Measurements from ENCODE around the gene FAM53A. TPM values are rescaled to one million over a fixed set of nuclear protein-coding genes. Genes with fewer than 3 reads are reported as not detected.

Gene FAM53A
- total and polyA plus RNA-seq, 2 of the 13 experiments (the other 11 are each of a cell fraction or from before 2014, with no cell fraction given), result 0.48 to 1.1 TPM

- CTCF ChIA-PET (ENCODE audit: low intra/inter-chr PET ratio, low total read pairs), result no interaction called here
- Histone ChIP-seq H4K20me1 (ENCODE audit: insufficient read depth, low read length) (no peaks in the 10 kb centered on the region), H3K36me3 (replicated peaks in 1 of 2; ENCODE audit: control insufficient read depth in 1 of 2, insufficient read depth in 2 of 2, low read length in 2 of 2) (no peaks in the 10 kb centered on the region), H3K9ac (ENCODE audit: insufficient read depth, low read depth, low read length) (no peak overlapping the region), H3K9me3 (ENCODE audit: low read length) (peaks cover 4% of the 10 kb centered on the region; the same call in 1 of the 2 replicates), H3K79me2 (ENCODE audit: insufficient read depth, low read length) (no peaks in the 10 kb centered on the region), H2AFZ (ENCODE audit: low read length) (no peak overlapping the region), H3K4me2 (ENCODE audit: low read depth, low read length) (no peak overlapping the region), H3K4me3 (replicated peaks in 1 of 3; ENCODE audit: insufficient read depth in 1 of 3, low read depth in 2 of 3, low read length in 3 of 3) (no peak overlapping the region), H3K27me3 (ENCODE audit: control insufficient read depth in 1 of 2, insufficient read depth in 2 of 2, low read length in 2 of 2) (peaks cover 5 to 46% of the 10 kb centered on the region in 2 experiments), H3K27ac (ENCODE audit: extremely low read length, insufficient read depth, low read length) (no peak overlapping the region), H3K4me1 (ENCODE audit: insufficient read depth, low read length) (no peaks in the 10 kb centered on the region)
- in situ Hi-C loops (cut with HindIII; ENCODE audit: extremely low pct_ligation_motif_present, low pct_unique_long_range_greater_than_20kb), result no loop called here
- no peak for ATAC-seq
- POLR2A ChIA-PET, result no interaction called here
- TF ChIP-seq GMEB2 (CRISPR knock-in tag; IDR thresholded peaks at IDR 0.05; ENCODE audit: low read depth) (no peak), ZNF761 (CRISPR knock-in tag; conservative IDR thresholded peaks at IDR 0.05) (no peak), PRDM15 (CRISPR knock-in tag; IDR thresholded peaks at IDR 0.05) (no peak), ZNF605 (CRISPR knock-in tag; IDR thresholded peaks at IDR 0.05) (no peak), KLF13 (CRISPR knock-in tag; IDR thresholded peaks at IDR 0.05) (no peak), KDM2A (CRISPR knock-in tag; IDR thresholded peaks at IDR 0.05; ENCODE audit: borderline replicate concordance, low read depth) (no peak), ZNF772 (CRISPR knock-in tag; IDR thresholded peaks at IDR 0.05) (no peak), PHF8 (CRISPR knock-in tag; IDR thresholded peaks at IDR 0.05) (no peak), GATA4 (IDR thresholded peaks at IDR 0.05; ENCODE audit: borderline replicate concordance, low read depth) (no peak), DDIT3 (CRISPR knock-in tag; IDR thresholded peaks at IDR 0.05) (no peak), RORA (CRISPR knock-in tag; IDR thresholded peaks at IDR 0.05) (no peak), ZNF784 (CRISPR knock-in tag; IDR thresholded peaks at IDR 0.05; ENCODE audit: borderline replicate concordance) (no peak), ZNF263 (CRISPR knock-in tag; IDR thresholded peaks at IDR 0.05) (no peak), MTERF4 (CRISPR knock-in tag; IDR thresholded peaks at IDR 0.05) (no peak), TEAD2 (CRISPR knock-in tag; IDR thresholded peaks at IDR 0.05) (no peak)
- DNase-seq (ENCODE audit: low spot score), result no peak
- 10% methylated on average over 2 of the region's 24 CpGs for WGBS (ENCODE audit: low lambda C conversion rate)
- BruUV-seq (replicated peaks), result no TSS peak
- no peak for FAIRE-seq
- intact Hi-C loops (cut with micrococcal nuclease; ENCODE audit: unreplicated experiment), result no loop called here
Measured at GRCh38 chr4:1594871-1595788, 89.0 kb downstream of the FAM53A start.

Measured in HepG2 (cell line).